Hepatocyte (in vitro differentiated cells): ENCODE results near the gene SEMA5A. TPM values are rescaled to one million over a fixed set of nuclear protein-coding genes. Genes with fewer than 3 reads are reported as not detected.

Experiments used
- DNase-seq: peaks from one replicate; pipeline ENCODE4 v3.0.0-alpha.2; 2016; ENCODE audit warnings: low spot score
- H2AFZ ChIP-seq: fragments of 200-600 bp; sonication (generic); 2 replicates; pipeline ENCODE4 v1.6.0; 2016; ENCODE audit warnings: antibody characterized with exemption, mild to moderate bottlenecking
- H3K27ac ChIP-seq: fragments of 200-600 bp; sonication (generic); 2 replicates; pipeline ENCODE4 v1.5.1; 2016; ENCODE audit warnings: mild to moderate bottlenecking
- H3K27me3 ChIP-seq: fragments of 200-600 bp; sonication (generic); 2 replicates; pipeline ENCODE4 v1.6.1; 2016
- H3K36me3 ChIP-seq: fragments of 200-600 bp; sonication (generic); replicated peaks from 2 replicates; pipeline ENCODE4 v1.5.1; 2016; ENCODE audit warnings: low read depth; ENCODE audit not compliant: insufficient read depth
- H3K4me1 ChIP-seq: fragments of 200-600 bp; sonication (generic); 2 replicates; pipeline ENCODE4 v1.5.1; 2016; ENCODE audit warnings: mild to moderate bottlenecking, moderate library complexity; ENCODE audit not compliant: insufficient read depth
- H3K4me2 ChIP-seq: fragments of 200-600 bp; sonication (generic); 2 replicates; pipeline ENCODE4 v1.6.0; 2016
- H3K4me3 ChIP-seq: fragments of 200-600 bp; sonication (generic); 2 replicates; pipeline ENCODE4 v1.5.1; 2016; ENCODE audit warnings: mild to moderate bottlenecking
- H3K79me2 ChIP-seq: fragments of 200-600 bp; sonication (generic); 2 replicates; pipeline ENCODE4 v1.6.0; 2017; ENCODE audit warnings: mild to moderate bottlenecking
- H3K9me2 ChIP-seq: fragments of 200-600 bp; sonication (generic); replicated peaks from 2 replicates; pipeline ENCODE4 v1.6.0; 2017; ENCODE audit warnings: mild to moderate bottlenecking; ENCODE audit not compliant: insufficient read depth
- H3K9me3 ChIP-seq: fragments of 200-600 bp; sonication (generic); 2 replicates; pipeline ENCODE4 v1.5.1; 2016; ENCODE audit warnings: low read depth, mild to moderate bottlenecking
- H4K20me1 ChIP-seq: fragments of 200-600 bp; sonication (generic); 2 replicates; pipeline ENCODE4 v1.6.0; 2016; ENCODE audit warnings: mild to moderate bottlenecking; ENCODE audit not compliant: insufficient read depth, poor library complexity, severe bottlenecking
- EZH2 ChIP-seq: fragments of 200-600 bp; sonication (generic); IDR thresholded peaks from 2 replicates; pipeline ENCODE4 v1.6.1; 2016; ENCODE audit warnings: antibody characterized with exemption, mild to moderate bottlenecking, borderline replicate concordance
- EZH2phosphoT487 ChIP-seq: fragments of 200-600 bp; sonication (generic); IDR thresholded peaks from one replicate; pipeline ENCODE4 v1.6.1; 2018; ENCODE audit warnings: antibody characterized with exemption, mild to moderate bottlenecking, low read depth, moderate library complexity; ENCODE audit not compliant: unreplicated experiment, severe bottlenecking
- WGBS: methylation state at CpG from one replicate; pipeline ENCODE4 v1.1.6; 2016; ENCODE audit warnings: low lambda C conversion rate; ENCODE audit errors: missing lambda C conversion rate; 5-methylcytosine and 5-hydroxymethylcytosine counted together
- polyA plus RNA-seq: library from polyadenylated mRNA; unstranded; fragments of >200 nt; fragmentation: Nextera tagmentation; extraction: Ambion mirVana; gene quantifications from 2 replicates; pipeline ENCODE4 v1.2.1, GENCODE V29; 2016
- total RNA-seq: library from RNA; depleted of rRNA; stranded (reverse); fragments of >200 nt; gene quantifications from 2 replicates; pipeline ENCODE4 v1.2.3, GENCODE V29; 2014
- TF ChIP-seq, protein P1 (sequence below): fragments of 200-600 bp; sonication (generic); IDR thresholded peaks from 2 replicates; pipeline ENCODE4 v1.5.1; 2016; ENCODE audit warnings: antibody characterized with exemption, mild to moderate bottlenecking; ENCODE audit not compliant: poor library complexity

The SEMA5A gene
- total and polyA plus RNA-seq, 2 experiments from 2014 or later, result 10.7 to 21.7 TPM

DNA sequence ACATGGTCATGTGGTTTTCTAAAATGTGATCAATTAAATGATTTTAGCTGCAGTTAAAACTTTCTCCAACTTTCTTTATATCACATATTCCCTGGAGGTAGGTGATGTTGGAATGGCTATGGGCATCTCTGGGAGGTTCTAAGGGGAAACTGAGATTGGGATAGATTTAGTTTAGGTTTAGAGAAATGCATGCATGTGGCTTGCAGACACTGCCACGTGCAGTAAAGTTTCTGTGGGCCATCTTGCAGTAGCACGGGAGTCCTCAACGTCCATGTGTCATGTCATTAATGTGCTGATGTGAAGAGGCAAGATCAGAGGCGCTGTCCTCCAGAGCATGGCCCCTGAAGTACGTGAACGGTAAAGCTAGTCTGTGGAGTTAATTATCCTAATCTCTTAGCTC is 532.7 kb downstream of the SEMA5A start:
- Histone ChIP-seq H3K27ac (no peak overlapping the region), H3K4me3 (no peak overlapping the region), H3K4me1 (no peaks in the 10 kb centered on the region), H3K27me3 (no peaks in the 10 kb centered on the region), H3K4me2 (no peak overlapping the region), H3K9me2 (no peaks in the 10 kb centered on the region), H3K79me2 (no peaks in the 10 kb centered on the region), H3K36me3 (no peaks in the 10 kb centered on the region), H4K20me1 (no peaks in the 10 kb centered on the region), H3K9me3 (no peaks in the 10 kb centered on the region), H2AFZ (no peak overlapping the region)
- 76% methylated on average over 6 of the region's 6 CpGs for WGBS
- no peak for DNase-seq
- TF ChIP-seq EZH2, result no peak
- TF ChIP-seq, protein P1, sequence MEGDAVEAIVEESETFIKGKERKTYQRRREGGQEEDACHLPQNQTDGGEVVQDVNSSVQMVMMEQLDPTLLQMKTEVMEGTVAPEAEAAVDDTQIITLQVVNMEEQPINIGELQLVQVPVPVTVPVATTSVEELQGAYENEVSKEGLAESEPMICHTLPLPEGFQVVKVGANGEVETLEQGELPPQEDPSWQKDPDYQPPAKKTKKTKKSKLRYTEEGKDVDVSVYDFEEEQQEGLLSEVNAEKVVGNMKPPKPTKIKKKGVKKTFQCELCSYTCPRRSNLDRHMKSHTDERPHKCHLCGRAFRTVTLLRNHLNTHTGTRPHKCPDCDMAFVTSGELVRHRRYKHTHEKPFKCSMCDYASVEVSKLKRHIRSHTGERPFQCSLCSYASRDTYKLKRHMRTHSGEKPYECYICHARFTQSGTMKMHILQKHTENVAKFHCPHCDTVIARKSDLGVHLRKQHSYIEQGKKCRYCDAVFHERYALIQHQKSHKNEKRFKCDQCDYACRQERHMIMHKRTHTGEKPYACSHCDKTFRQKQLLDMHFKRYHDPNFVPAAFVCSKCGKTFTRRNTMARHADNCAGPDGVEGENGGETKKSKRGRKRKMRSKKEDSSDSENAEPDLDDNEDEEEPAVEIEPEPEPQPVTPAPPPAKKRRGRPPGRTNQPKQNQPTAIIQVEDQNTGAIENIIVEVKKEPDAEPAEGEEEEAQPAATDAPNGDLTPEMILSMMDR, result no peak
- TF ChIP-seq EZH2phosphoT487, result no peak

DNA sequence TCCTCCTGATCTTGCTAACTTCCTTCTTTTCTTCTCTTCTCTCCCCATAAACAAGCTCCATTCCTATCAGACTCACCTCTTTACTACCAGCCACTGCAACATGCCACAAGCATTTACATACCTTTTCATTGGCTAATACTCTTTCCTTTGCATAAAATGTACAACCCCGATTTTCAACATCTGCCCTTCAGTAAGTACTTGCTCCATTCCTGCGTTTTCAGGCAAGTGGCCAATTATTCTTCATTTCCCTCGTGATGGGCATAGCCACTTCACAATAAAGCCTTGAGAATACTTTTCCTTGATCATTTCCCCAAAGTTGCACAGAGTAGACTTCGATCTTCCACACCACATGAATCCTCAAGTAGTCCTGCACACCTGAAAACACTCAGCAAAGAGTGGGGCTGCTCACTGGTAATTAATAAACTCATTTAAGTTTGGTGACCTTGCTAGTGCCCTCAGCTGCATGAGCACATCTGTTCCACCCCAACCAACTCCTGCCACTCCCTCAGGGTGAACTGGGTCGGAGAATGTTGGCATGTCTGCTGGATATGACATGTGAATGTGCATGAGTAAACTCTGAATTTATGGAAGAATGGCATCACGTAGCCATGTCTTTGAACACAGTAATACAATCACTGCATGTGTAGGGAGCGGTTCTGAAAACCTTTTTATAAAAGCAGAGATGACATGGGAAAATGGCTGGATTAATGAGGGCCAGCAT is 535.8 kb downstream of the SEMA5A start:
- H3K36me3 ChIP-seq, result no peaks in the 10 kb centered on the region
- no peak for TF ChIP-seq EZH2phosphoT487
- TF ChIP-seq, protein P1, result no peak
- TF ChIP-seq EZH2, result no peak
- no peaks in the 10 kb centered on the region for H3K4me1 ChIP-seq
- H3K9me2 ChIP-seq, result no peaks in the 10 kb centered on the region
- H3K9me3 ChIP-seq, result no peaks in the 10 kb centered on the region
- DNase-seq, result no peak
- H3K4me3 ChIP-seq, result no peak overlapping the region
- H4K20me1 ChIP-seq, result no peaks in the 10 kb centered on the region
- no peaks in the 10 kb centered on the region for H3K79me2 ChIP-seq
- 74% methylated on average over 7 of the region's 7 CpGs for WGBS
- H3K4me2 ChIP-seq, result no peak overlapping the region
- no peaks in the 10 kb centered on the region for H3K27me3 ChIP-seq
- H3K27ac ChIP-seq, result no peak overlapping the region
- no peak overlapping the region for H2AFZ ChIP-seq

DNA sequence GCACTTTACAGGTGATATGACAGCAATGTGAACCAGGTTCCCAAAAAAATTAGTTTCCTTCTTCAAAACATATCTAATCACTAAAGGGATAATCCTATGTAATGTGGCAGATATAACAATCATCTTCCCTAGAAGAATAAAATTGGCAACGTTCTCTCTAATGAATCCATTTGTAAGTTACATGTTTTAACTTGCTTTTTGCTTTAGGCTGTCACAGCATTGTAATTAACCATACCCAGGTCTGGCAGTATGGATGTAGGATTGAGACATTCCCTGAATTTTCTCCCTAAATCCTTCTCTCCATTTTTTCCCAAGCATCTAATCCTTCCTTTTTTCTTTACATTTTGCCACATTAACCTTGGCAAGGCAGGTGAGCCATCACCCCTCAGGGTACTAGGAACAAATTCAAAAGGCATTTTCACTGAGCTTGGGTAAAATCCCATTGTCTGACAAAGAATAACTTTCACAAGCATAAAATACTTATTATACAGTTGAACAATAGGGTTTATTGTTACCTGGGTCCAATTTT is 548.3 kb downstream of the SEMA5A start:
- H3K27me3 ChIP-seq, result no peaks in the 10 kb centered on the region
- H4K20me1 ChIP-seq, result no peaks in the 10 kb centered on the region
- DNase-seq, result no peak
- H3K9me2 ChIP-seq, result no peaks in the 10 kb centered on the region
- no peaks in the 10 kb centered on the region for H3K36me3 ChIP-seq
- no peak overlapping the region for H3K4me2 ChIP-seq
- no peak overlapping the region for H2AFZ ChIP-seq
- no peaks in the 10 kb centered on the region for H3K4me1 ChIP-seq
- H3K27ac ChIP-seq, result no peak overlapping the region
- WGBS, result 44% methylated on average over 1 of the region's 1 CpG
- H3K79me2 ChIP-seq, result no peaks in the 10 kb centered on the region
- no peak overlapping the region for H3K4me3 ChIP-seq
- TF ChIP-seq, protein P1, result no peak
- TF ChIP-seq EZH2, result no peak
- no peak for TF ChIP-seq EZH2phosphoT487
- no peaks in the 10 kb centered on the region for H3K9me3 ChIP-seq
